Smooth muscle cell of the coronary artery (primary cell): ENCODE measurements around the gene GATA5. TPM values are rescaled to one million over a fixed set of nuclear protein-coding genes. Genes with fewer than 3 reads are reported as not detected.

ENCODE experiments used
- total RNA-seq: library from RNA; depleted of rRNA; stranded (reverse); fragments of >200 nt; gene quantifications from 2 replicates; pipeline ENCODE4 v1.2.3, GENCODE V29; 2014; ENCODE audit warnings: low replicate concordance

GATA5 gene
- 1.7 TPM in 1 of 2 replicates, not detected in the other for total RNA-seq

GRCh38 chr20:62475772-62476055 lies at the start of gene GATA5:
Gene GATA5 (minus strand): TSS chr20:62475995. CDS start chr20:62475521, 474 bp downstream.

GRCh38 chr20:62427172-62428001 lies 48.4 kb downstream of the GATA5 start, which contains the start of gene RBBP8NL:
Gene RBBP8NL (minus strand): TSS chr20:62427539. CDS start chr20:62419647, 7,892 bp downstream.

Other genes with a start within 250 kb of the GATA5 start
- gene OSBPL2, start 237.5 kb downstream of the GATA5 start, total RNA-seq = 33.2 and 38.6 TPM in 2 replicates
- 51.1 and 93.3 TPM in 2 replicates for gene ADRM1, start 173.0 kb downstream of the GATA5 start, total RNA-seq
- gene LAMA5, start 108.7 kb downstream of the GATA5 start, total RNA-seq = 8.1 and 63.7 TPM in 2 replicates
- 1,874 and 4,029 TPM in 2 replicates for gene RPS21, start 88.9 kb downstream of the GATA5 start, total RNA-seq
- gene CABLES2, start 68.7 kb downstream of the GATA5 start, total RNA-seq = 0.45 and 0.47 TPM in 2 replicates
- not detected in 2 replicates for gene RBBP8NL, start 48.5 kb downstream of the GATA5 start, total RNA-seq
- gene SLCO4A1, start 166.5 kb upstream of the GATA5 start, total RNA-seq = 0.35 TPM in 1 of 2 replicates, not detected in the other
- gene NTSR1, start 232.8 kb upstream of the GATA5 start, total RNA-seq = under 0.01 and 0.12 TPM in 2 replicates